Activated CD8-positive, alpha-beta memory T cell treated with anti-CD3 and anti-CD28 coated beads, Interleukin-2, amount 50 U/mL, for 24 hours (primary cell): ENCODE results near the gene WWOX.

Source experiments
- DNase-seq: peaks from one replicate; pipeline ENCODE4 v3.0.0-alpha.2; 2020; ENCODE audit errors: extremely low read depth

Gene WWOX

DNA sequence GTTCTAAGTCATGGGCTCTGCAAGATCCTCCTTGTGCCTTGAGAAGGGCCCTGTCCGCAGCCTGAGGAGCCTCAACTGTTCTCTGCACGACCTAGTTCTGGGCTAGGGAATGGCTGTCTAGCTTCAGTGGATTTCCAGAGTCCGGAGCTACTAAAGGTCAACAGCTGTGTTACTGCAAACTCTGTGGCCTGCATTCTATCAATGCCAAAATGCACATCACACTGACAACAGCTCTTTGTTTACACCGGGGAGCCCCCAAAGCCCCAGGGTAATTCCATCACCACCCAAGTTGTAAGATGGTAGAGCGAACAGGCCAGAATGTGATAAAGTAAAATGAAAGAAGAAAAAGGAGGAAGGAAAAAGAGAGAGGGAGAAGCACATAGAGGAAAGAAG lies 890.9 kb downstream of the WWOX start:
- DNase-seq: no peak

- no peak for DNase-seq
Observed at GRCh38 chr16:78992001-78992400, 892.5 kb downstream of the WWOX start.

DNA sequence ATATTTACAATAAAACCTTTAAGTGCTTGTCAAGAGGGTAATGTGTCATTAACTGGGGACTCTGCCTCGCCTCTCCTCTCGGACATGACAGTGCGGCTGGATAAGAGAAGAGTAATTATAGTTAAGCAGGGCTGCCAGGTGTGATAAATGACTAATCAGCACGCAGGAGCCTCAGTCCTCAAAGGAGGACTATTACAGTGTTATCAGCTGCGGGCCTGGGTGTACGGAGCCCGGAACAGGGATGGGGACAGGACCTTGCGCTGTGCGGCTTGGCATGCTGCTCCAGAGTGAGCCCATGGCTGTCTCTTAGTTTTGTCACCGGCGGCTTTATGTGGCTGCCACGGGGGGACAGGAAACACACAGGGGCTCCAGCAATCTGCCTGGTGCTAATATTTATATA lies 893.9 kb downstream of the WWOX start:
- DNase-seq: no peak

DNA sequence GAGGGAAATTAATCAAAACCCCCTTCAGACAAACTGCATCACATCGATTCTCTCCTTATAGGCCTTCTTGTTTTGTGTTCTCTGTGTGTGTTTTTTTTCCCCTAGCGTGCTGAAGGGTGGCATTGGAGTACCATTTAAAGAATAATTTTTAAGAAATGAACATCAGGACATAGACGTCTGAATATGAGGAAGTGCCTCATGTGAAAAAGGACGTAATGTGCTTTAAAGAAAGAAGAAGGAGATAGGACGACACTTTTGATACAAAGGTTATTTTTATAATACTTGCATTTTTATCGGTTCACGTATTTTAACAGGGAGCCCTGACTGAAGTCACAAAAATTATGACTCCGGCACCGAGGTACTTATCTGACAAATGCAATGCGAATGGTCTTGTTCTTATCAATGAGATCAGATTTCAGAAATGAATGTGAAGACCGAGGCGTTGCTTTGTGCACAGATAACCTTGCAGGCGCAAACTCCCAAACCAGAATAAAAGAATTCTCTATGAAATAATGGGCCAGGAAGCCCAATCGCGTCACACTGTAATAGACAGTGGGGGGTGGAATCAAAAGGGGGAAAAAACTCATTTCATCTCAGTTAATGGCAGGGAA lies 894.8 kb downstream of the WWOX start:
- DNase-seq: no peak

DNA sequence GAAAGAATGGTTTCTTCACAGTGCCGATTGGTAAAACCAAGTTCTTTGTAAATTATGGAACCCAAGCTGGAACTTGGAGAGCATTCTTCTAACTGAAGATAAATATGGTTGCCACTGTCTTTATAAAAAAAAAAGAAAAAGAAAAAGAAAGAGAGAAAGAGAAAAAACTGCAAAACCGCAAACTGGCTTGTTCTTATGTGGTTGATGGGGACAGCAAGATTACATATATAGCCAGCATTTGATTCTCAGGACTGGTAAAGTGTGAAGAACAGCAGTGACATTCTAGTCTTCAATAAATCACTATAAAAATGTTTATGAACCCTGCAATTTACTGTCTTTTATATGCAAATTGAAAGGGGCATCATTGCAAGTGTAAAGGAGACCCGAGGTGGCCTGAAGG lies 896.0 kb downstream of the WWOX start:
- no peak for DNase-seq

GRCh38 chr16:78996790-78997189 lies 897.3 kb downstream of the WWOX start:
- DNase-seq: no peak

DNA sequence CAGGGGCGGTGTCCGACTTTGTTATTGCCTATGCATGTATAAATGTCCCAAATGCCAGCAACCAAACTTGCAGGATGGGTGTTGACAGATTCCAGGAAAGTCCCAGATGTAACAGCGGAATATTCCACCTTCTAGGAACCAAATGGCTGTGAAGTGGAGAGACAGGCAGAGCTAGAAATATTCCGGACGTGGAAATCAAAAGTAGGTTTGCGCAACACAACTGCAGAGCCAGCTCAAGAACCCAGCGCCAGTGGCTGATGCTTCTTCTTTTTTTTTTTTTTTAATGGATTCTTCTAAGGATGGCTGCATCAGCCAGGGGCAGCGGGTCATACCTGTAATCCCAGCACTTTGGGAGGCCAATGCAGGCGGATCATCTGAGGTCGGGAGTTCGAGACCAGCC lies 899.4 kb downstream of the WWOX start:
- no peak for DNase-seq

DNA sequence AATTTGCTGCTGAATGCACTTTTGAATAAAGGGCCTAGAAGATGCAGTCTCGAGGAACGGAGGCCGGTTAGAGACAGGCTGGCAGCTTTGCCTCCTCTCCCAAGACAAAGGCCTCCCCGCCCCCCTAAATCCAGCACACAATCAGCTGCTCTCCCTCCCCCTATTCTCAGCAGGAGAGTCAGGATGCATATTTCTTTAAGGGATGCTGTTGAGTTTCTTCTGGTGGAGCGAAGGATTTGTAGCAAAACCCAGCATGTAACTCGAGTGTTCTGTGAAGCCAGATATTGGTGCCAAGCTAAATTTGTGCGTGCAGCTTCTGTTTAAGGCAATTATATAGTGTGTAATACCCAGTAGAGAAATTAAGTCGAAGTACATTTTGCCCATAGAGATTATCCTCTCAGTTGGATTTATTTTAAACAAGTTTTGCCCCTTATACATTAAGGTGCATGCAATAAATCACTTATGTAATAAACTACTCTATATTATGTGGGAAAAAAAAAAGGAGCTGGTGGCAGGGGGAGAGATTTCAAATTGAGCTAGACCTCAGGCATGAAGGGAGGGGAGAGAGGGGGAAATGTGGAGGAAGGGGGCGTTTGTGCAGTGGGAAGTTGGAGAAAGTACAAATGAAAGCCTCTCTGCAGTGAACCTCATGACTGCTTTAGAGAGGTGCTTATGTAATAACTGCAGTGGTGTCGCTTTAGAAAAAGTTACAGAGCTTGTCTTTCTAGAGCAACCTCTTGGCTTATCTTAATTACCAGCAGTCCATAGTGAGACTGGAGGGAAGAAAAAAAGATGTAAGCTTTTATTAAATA lies 901.9 kb downstream of the WWOX start:
- DNase-seq: no peak

- no peak for DNase-seq
Observed at GRCh38 chr16:79003026-79003609, 903.7 kb downstream of the WWOX start.

DNA sequence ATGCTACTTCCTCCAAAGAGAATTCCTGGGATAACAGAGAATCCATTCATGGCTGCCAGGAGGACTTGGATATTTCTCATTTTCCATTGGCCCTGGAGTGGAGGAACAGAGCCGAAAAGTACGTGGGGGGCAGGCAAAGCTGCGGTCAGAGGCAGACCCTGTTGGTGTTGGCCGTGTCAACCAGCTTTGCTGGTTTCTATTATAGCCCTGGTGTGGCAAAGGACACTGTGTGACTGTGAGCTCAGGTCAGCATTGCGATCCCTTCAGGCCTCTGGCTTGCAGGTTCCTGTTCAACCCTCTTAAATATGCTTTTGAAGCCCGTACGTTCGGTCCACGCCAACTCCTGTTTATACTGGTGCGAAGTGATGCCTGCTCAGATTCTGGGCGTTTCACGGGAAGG lies 904.9 kb downstream of the WWOX start:
- no peak for DNase-seq

GRCh38 chr16:79005096-79005495 lies 905.6 kb downstream of the WWOX start:
- DNase-seq: no peak

DNA sequence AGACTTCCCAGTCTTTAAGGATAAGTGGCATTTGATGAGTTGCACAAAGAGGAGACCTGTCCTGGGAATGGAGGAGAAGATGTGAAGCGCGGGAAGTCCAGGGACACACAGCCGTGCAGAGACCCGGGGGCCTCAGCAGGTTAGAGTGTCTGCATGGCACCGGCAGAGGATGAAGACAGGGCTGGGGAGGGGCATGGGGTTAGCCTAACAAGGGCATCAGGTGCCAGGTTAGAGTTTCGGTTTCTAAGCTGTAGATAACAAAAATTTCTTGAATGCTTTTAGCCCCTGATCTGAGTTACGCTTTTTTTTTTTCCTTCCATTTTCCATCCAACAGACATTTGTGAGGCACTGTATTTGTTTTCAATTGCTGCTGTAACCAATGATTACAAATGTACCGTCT lies 906.8 kb downstream of the WWOX start:
- DNase-seq: no peak

DNA sequence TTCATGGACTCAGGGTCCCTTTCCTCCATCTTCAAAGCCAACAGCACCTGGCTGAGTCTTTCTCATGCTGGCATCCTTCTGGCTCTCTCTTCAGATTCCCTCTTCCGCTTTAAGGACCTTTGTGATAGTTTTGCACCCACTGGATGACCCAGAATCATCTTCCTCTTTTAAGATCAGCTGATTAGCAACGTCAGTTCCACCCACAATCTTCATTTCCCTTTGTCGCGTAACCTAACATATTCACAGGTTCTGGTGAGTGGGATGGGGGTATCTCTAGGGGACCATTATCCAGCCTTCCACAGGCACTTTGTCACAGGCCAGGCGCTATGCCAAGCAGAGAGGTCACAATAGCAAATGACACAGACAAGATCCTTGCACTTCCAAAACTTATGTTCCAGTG lies 907.3 kb downstream of the WWOX start:
- DNase-seq: no peak

- no peak for DNase-seq
Observed at GRCh38 chr16:79007614-79008013, 908.2 kb downstream of the WWOX start.

- DNase-seq: no peak
Observed at GRCh38 chr16:79008036-79008868, 908.8 kb downstream of the WWOX start.

GRCh38 chr16:79008869-79009179 lies 909.4 kb downstream of the WWOX start:
- DNase-seq: no peak

DNA sequence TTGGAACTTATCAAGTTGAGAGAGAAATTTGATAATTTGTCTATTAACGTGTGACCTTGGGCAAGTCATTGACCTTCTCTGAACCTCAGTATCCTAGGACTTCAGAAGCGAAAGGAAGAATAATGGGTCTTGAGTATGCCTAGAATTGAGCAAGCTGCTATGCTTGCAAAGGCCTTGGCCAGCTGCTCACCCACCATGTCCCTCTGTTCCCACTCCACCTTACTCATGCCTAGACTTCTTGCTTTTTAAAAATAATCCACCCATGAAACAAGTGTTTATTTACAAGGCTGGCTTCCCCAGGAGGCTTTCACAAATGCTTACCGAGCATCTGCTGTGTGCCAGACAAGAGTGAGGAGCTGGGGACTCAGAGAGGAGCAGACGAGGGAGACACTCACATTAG lies 910.4 kb downstream of the WWOX start:
- DNase-seq: no peak

DNA sequence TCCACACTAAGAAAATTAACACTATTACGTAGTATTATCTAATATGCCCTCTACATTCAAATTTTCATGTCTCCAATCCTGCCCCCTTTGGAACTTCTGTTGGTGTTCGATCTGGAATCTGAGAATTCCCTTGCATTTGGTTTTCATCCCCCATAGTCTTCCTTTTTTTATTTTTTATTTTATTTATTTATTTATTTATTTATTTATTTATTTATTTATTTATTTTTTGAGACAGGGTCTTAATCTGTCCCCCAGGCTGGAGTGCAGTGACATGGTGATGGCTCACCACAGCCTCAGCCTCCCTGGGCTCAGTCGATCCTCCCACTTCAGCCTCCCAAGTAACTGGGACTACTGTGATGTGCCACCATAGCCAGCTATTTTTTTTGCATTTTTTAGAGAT lies 911.8 kb downstream of the WWOX start:
- no peak for DNase-seq

- no peak for DNase-seq
Observed at GRCh38 chr16:79012671-79013434, 913.4 kb downstream of the WWOX start.

DNA sequence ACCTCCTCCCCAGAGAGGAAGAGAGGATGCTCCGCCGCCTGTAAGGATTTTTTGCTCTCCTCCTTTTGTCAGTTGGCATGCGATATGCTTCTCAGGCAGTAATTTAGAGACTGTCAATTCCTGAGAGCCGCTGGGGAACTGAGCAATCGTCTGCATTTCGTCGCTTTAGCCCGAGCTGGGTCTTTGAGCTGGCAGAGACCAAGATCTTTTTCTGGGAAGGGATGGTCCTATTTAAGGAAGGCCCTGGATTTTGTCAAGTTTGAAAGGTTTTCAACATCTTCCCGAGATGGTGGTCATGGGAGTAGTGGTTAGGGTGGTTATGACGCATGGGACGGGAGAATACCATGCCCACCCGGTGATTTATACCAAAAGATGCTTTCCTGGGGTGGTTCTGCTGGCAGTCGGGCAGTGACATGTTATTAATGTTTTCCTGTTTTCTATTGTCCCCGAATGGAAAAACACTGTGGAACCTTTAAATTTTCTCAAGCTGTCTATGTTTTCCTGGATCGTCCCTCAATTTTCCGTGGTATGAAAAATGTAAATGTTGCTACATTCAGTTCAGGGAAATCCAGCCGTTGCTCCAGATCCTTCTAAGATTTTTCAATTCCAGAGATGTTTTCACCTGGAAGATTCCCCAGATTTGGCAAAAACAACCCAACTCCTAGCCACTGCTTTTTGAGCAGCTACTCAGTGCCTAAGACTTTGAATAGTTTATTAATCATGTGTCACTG lies 914.6 kb downstream of the WWOX start:
- no peak for DNase-seq
